Measurements from ENCODE around the gene PBX2.

The PBX2 gene

DNA sequence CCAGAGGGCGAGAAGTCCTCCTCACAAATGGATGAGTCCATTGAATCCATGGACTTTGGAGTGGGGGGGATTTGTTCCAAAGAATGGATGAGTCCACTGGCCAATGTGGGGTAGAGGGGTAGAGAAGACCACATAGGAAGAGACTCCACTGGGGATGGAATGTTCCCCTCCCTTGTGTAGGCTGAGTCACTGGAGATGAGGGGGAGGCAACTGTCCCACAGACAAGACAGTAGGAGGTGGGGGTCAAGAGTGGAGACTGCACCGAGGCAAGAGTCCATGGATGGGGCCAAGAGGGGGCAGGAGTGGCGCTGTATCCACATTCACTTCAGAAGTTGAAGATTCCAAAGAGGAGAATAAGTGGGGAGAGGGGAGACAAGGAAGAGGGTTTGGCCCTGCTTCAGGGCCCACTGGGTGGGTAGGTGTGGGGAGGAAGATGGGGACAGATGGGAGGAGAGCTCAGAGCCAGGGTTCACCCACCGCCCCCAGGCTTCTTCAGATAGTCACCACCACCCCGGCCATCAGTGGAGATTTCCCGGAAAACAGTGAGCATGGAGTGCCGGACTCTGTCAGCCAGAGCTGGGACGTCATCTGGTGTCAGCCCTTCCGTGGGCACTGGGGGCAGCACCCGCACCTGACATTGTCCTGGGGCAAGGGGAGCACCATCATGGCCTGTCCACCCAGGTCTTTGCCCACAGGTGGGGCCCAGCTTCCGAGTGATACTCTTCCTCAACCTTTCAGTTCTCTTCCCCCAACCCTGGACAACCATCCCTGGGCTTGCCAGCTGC is 21.0 kb downstream of the PBX2 start:
- DNase-seq = no peak

DNA sequence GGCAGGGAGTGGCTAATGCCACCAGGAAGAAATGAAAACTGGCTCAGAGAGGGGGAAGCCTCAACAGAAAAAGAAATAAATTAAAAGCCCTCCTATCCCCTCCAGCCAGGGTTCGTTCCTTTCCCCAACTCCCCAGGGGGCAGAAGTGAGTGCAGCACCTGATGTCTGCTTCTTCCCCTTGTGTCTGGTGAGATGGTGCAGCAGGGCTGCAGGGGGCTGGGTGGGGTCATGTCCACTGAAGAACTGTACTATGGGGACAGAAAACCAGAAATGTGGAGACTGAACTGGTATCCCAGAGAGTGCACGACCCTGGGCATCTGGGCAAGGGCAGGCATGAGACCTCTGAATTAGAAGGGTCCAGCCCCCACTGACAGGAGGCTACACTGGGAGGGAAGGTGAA is 21.7 kb downstream of the PBX2 start:
- DNase-seq = no peak

DNA sequence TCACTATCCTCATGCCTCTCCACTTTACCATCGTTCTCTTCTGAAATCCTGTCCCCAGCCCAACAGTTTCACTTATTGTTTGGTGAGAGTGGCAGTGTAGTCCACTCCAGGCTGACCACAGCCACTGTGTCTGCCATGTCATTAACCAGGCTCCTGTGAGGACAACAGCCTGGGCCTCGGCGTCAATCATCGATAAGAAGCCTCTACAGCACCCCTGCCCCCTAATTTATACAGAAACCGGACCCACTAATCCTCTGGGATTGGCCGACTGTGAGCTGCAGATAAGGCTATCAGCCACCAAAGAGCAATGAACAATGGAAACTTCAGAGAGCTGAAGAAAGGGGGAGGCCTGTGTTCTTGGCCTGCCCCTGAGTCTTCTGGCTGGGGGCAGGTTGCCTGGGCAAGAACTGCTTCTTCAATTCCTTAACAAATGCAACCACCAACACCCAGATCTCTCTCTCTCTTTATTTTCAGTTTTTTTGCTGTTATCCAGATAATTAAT is 22.2 kb downstream of the PBX2 start:
- no peak for DNase-seq

DNA sequence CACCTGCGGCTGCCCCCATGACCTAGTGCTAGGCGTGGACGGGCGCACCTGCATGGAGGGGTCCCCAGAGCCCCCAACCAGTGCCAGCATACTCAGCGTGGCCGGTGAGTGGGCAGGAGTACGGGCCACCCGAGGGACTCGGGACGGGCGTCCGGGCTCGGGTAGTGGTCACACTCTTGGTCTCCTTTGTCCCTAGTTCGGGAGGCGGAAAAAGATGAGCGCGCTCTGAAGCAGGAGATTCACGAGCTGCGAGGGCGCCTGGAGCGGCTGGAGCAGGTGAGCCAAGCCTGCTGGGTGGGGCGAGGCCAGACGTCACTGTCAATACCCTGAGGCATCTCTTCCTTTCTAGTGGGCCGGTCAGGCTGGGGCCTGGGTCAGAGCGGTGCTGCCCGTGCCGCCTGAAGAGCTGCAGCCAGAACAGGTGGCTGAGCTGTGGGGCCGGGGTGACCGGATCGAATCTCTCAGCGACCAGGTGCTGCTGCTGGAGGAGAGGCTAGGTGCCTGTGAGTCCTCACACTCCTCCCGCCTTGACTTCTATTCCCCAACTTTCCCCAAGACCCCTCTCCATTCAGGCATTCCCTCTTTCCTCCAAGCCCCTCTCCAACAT is 22.7 kb downstream of the PBX2 start:
- DNase-seq = no peak

DNA sequence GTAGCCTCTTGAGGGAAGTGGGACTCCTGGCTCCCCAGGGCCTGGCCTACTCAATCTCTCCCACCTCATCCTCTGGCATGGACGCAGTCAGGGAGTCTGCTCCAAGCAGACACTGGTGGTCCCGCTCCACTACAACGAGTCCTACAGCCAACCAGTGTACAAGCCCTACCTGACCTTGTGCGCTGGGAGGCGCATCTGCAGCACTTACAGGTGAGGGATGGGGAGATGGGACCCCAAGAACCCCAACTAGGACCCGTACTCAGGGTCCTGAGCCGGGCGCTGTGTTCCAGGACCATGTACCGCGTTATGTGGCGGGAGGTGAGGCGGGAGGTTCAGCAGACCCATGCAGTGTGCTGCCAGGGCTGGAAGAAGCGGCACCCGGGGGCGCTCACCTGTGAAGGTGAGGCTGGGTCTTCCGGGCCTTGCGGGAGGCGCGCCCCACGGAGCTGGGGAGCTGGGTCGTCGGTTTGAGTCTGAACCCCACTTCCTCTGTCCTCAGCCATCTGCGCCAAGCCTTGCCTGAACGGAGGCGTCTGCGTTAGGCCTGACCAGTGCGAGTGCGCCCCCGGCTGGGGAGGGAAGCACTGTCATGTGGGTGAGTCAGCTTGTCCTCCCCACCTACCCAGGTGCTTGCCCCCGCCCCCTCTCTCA is 23.5 kb downstream of the PBX2 start:
- DNase-seq = no peak

DNA sequence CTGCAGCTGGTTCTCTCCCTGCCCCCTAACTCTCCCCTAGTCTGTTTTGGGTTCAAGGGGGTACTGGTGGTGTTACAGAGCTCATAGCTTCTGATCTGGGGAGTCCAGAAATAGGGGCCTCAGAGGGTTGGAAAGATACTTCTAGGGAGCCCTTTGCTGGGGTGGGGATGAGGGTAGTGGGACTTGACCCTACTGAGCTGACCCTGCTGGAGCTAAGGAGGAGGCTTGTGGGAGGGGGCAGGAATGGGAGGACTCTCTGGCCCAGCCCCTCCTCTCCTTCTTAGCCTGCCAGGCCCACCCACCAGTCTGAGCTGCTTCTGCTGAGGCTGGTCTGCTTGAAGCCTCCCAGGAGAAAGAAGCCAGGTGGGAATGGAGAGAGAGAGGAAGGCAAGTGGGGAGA is 25.7 kb downstream of the PBX2 start, which contains the start of gene EGFL8:
EGFL8 (plus strand) TSS at position 301 of the 400 bp plus-strand sequence. CDS start 1,571 bp downstream, outside the sequence.
- no peak for DNase-seq

DNA sequence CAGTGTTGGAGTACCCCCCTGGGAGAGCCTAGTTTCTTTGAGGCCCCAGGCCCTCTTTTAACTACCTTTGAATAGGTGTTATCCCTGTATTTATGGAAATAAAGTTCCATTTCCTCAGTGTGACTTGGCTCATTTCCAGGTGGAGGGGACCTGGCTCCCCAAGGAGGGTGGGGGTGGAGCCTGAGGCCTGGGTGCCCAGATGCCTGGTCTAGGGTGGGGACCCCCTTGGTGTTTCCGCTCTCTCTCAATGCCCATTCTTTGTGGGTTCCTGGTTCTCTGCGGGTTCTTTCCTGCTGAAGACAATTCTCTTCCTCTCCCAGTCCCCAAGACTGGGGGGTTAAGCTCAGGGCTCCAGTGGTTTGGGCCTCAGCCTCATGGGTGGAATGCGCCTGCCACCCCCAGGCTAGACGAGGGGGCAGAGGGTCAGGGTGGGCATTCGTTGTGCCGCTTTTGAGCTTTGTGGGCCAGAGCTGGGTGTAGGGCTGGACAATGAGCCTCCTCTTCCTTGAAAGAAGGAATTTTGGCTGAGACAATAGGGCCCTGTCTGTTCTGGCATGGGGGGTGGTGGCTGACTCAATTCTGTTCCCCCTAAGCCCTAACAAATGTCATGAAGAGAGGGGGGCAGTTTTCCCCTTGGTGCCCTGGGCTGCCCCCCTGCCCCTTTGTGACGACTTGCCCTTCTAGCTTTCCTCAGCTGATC is 26.3 kb downstream of the PBX2 start:
- no peak for DNase-seq

DNA sequence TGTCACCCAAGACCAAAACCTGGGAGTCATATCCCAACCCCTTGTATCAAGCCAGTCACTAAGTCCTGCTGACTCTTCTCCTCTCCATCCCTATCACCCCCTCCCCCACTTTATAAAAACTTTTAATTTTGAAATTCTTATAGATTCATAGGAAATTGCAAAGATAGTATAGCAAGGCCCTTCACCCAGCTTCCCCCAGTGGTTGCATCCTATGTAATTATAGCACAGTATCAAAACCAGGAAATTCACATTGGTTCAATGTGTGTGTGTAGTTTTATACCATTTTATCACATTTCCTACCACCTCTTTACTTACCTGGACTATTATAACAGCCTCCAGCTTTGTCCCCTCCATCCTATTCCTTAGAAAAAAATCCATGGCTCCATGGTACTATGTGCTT is 31.9 kb downstream of the PBX2 start:
- DNase-seq = no peak

DNA sequence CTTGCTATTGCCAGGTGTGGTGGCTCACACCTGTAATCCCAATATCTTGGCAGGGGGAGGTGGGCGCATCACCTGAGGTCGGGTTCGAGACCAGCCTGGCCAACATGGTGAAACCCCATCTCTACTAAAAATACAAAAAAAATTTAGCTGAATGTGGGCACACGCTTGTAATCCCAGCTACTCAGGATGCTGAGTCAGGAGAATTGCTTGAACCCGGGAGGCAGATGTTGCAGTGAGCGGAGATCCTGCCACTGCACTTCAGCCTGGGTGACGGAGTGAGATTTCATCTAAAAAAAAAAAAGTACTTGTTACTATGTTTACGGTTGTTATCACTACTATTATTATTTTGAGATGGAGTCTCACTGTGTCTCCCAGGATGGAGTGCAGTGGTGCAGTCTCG is 33.1 kb downstream of the PBX2 start:
- DNase-seq = no peak

DNA sequence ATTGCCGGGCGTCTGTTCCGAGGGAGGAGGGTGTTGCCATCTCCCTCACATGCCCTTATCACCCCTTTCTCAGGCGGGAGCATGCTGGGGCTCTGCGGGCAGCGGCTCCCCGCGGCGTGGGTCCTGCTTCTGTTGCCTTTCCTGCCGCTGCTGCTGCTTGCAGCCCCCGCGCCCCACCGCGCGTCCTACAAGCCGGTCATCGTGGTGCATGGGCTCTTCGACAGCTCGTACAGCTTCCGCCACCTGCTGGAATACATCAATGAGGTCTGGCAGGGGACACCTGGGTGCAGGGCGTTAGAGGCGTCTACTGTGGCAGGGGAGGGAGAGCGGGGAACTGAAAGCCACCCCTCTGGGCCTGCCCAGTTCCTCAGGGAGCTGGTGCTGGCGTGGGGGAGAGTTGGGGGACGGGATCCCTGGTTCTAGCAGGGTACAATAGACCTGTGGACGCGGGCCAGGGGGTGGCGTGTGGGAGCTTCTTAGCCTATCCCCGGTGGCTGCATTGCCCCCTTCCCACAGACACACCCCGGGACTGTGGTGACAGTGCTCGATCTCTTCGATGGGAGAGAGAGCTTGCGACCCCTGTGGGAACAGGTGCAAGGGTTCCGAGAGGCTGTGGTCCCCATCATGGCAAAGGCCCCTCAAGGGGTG is 35.4 kb downstream of the PBX2 start:
- DNase-seq = no peak

DNA sequence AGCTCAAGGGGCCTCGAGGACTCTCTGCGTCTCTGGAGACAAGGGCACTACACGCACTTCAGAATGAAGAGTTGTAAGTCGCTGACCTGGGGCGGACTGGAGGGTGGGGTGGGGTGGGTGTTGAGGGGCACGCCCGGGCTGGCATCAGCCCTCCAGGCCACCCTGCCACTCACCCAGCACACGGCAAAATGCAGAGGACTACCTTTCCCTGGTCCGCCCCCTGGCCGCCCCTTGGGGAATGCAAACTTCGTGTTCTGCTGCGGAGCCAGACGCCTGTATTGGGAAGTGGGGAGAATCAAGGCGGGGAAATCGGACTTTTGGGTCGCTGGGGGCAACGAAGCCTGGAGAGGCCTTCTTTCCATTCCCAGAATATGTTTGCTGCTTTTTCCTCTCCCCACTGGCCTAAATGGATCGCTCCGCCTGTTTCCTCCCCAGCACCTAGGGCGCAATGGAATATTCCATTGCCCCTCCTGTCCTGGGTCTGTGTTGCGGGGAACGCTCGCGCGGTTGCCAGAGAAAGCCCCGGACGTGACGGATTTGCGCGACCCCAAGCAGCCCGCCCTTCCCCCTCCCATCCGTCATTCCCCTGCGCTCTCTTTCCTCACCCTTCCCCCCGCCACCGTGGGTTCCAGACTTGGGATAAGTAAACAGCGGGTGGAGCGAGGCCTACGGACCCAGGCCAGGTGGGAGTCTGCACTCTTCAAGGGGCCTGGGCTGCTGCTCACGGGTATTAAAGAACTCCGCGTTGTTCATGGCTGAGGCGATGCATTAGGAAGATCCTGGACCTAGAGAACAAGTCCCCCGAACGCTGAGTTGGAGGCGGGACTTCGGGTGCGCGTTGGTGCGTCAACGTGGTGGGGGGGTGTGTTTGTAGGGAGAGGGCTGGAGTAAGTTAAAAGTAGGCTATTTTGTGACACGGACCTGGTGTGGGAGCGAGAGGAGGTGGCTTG is 36.2 kb downstream of the PBX2 start, which contains the start of gene PPT2:
PPT2 (plus strand) TSS at position 578 of the 950 bp plus-strand sequence. CDS start 454 bp downstream, outside the sequence.
- no peak for DNase-seq

DNA sequence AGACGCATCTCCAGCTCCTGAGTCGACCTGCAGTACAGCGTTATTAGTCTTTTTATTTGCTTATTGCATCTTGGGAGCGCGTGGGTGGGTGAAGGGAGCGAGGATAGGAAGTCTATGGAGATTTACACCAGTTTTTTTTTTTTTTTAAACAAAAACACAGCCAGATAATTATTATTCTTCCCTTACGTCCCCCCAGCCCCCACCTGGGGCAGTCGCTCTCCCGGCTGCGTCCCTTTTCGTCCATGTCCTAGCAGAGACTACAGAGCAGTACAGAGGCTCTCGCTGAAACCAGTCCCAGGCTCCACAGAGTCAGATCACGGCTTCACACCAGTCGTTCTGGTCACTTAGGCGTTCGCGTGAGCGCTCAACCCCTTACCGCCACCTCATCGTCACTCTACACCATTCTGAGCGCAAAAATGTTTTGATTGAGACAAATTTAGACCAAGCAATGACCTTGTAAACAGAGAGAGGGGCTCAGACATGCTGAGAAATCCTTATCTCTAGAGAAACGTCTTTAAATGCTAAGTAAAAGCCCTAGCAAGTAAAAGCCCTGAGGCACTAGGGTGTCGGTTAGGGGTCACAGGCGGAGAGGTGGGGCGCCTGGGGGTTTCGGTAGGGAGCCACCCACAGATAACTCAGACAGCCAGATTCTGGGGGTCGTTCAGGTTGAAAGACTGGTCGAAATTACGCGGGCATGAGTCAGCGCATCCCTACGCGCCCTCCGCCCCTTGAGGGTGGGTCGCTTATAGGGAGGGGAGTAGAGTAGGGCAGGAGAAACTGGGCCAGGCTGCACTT is 37.0 kb downstream of the PBX2 start:
- DNase-seq = no peak

DNA sequence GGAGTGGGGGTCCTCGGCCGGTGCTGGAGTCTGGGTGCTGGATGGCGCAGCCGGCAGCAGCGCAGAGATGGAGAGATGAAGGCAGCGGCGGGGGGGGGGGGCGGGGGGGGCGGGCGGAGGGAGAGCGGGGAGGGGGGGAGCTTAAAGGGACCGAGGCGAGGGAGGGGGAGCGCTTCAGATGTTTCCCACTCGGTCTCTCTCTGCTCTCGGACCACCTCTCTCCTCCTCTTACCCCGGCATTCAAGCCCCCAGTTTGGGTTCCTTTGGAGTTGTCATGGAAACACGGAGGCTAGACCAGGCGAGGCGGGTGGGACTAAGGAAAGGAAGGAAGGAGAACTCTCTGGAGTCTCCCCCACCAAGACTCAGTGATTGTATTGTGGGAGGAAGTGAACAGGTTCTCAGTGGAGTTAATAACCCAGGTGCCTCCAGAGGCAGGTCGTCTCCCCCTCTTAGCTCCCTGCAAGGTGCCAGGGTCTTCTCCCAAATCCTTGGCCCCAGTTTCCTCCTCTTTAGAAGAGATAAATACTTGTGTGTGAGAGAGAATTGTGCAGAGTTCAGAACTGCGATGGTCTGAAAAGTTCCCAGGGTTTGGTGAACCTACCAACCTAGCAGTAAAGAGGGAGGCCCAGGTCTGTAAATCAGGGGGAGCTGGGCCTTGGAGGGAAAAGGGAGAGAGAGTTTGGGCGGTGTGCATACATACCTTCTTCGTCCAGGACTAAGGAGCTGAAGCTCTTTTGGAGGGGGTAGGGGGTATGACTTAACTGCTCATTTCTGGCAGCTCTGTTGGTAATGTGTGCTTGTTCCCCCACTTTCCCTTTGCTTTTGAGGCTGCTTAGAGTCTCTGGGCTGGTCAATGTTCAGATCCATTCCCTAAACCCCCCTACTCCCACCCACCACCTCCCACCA is 37.9 kb downstream of the PBX2 start, which contains the start of gene PRRT1:
PRRT1 (minus strand) TSS at position 77 of the 906 bp plus-strand sequence. CDS start 112 bp downstream, outside the sequence.
- DNase-seq = no peak

DNA sequence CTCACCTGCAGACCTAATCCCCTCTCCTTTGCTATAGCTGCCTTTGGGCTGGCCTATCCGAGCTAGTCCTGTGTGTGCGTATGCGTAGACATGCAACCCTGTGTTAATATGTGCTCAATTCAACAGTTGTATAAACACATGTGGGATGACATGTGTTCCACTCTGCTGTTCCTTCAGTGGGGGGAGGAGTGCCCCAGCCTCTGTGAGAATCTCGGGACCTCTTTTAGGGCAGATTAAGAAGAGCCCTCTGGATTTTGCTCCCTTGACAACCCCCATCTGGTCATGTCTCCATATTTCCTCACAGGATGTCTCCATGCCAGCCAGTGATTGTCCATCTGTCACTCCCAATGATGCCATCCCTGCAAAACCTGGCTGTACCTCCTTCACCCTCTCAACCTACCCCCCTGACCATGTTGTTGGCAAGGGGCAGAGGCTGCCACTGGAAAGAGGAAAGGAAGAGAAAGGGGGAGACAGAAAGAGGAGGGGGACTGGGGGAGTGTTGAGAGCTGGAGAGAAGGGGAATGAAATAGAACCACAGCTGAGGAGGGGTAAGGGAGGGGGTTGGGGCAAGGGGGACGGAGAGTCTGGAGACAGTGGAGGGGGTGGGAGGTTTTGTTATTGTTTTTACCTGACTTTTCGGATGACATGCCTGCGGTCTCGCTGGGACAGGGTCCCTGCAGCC is 38.7 kb downstream of the PBX2 start:
- no peak for DNase-seq

DNA sequence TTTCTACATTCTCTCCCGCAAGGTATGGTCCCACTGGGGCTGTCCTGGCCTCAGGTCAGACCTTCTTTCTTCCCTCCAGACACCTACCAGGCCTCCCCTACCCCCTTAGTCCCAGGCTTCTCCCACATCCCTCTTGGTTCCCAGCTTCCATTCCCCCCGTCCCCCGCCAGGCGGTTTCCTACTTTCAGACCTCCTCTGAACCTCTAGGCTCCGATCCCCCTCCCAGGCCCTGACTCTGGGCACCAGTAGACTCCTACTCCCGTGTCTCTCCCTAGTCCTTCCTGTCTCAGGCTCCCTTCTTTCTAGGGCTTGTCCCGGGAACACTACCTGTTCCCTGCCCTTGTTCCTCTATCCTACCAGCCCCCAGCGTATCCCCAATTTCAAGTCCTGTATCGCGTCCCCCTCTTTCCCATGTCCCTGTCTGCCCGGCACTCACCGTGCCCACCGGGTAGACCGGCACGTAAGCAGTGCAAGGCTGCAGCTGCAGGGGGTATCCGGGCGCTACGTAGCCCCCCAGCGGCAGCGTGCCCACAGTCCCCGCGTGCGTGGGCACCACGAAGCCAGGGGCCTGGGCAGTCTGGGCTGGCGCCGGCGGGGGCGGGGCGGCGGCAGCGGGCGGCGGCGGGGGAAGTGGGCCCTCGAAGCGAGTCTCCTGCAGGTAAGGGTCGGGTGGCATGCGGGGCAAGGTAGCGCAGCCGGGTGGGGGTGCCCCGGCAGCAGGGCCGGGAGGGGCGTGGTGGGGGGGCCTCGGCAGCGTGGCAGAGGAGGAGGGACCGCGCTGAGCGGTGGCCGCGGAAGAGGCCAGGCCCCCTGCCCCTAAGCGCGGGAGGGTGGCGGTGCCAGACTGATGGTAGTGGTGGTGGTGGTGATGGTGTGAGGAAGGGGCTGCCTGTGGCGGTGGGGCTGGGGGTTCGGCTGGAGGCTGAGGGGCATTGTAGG is 39.8 kb downstream of the PBX2 start:
- no peak for DNase-seq

DNA sequence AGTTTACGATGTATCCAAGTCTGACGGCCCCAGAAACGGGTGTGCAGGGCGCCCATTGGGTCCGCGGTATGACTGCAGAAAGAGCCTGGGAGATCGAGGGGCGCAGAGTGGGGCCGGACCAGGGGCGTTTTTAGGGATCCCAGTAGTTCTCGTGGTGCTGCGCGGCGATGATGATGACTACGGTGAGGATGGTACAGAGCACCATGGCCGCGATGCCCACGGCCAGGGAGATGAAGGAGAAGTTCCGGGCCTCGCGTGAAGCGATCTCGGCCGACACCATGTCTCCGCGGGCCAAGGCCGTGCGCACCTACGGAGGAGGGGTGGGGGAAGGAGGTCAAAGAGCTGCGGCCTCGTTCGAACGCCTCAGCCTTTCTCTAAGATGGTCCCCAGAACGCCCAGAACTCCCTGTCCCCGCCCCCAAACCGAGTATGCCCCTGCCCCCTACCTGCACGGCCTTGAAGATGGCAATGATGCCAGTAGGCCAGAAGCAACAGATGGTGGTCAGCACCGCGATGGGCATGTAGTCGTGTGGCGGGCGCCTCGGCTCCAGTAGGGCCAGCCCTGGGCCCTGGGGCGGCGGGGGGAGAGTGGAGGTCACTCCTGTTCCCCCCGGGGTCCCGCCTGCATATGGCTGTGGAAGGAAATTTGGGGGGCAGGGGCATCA is 40.8 kb downstream of the PBX2 start:
- no peak for DNase-seq

Data from NCI-H187 treated with DMSO at 0.1 percent for 48 hours (cell line).